Coronary artery (tissue), 2 donors: ENCODE data around the gene FAM221B.

ENCODE experiments used
- DNase-seq: peaks from one replicate; pipeline ENCODE4 v3.0.0-alpha.2; 2017; ENCODE audit warnings: low spot score
- H3K27ac ChIP-seq, 2 donors: fragments of 200-600 bp; sonication (generic); one replicate each; pipeline ENCODE4 v1.5.1; 2016 to 2019
- H3K4me3 ChIP-seq: fragments of 200-600 bp; sonication (generic); 2 replicates; pipeline ENCODE4 v1.5.1; 2016; ENCODE audit warnings: mild to moderate bottlenecking, moderate library complexity
- TF ChIP-seq, protein P1 (sequence below): fragments of 200-600 bp; sonication (generic); IDR thresholded peaks from one replicate; pipeline ENCODE4 v1.5.1; 2019; ENCODE audit warnings: antibody characterized with exemption

The FAM221B gene

DNA sequence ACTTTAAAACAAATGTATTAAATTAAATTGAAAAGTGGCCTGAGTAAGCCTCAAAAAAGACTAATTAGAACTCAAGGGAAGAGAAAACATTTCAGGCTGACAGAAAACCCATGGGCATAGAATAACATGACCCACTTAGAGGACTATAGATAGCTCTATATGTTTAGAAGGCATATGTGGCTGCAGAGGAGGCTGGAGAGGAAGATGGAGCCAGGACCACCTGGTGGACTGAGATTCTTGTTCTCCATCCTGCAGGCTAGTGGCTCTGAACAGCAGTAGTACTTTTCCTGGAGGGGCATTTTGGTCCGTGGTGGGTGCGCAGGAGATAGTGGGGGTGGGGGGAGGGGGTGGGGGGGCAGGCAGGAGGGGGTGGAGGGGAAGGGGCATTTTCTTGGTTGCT, 47.5 kb downstream of the FAM221B start:
- Histone ChIP-seq H3K4me3 (no peak overlapping the region), H3K27ac (no peak overlapping the region)
- no peak for DNase-seq
- TF ChIP-seq, protein P1, sequence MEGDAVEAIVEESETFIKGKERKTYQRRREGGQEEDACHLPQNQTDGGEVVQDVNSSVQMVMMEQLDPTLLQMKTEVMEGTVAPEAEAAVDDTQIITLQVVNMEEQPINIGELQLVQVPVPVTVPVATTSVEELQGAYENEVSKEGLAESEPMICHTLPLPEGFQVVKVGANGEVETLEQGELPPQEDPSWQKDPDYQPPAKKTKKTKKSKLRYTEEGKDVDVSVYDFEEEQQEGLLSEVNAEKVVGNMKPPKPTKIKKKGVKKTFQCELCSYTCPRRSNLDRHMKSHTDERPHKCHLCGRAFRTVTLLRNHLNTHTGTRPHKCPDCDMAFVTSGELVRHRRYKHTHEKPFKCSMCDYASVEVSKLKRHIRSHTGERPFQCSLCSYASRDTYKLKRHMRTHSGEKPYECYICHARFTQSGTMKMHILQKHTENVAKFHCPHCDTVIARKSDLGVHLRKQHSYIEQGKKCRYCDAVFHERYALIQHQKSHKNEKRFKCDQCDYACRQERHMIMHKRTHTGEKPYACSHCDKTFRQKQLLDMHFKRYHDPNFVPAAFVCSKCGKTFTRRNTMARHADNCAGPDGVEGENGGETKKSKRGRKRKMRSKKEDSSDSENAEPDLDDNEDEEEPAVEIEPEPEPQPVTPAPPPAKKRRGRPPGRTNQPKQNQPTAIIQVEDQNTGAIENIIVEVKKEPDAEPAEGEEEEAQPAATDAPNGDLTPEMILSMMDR = no peak

GRCh38 chr9:35778496-35778895, 50.0 kb downstream of the FAM221B start:
- no peak overlapping the region for H3K4me3 ChIP-seq
- no peak overlapping the region for H3K27ac ChIP-seq
- TF ChIP-seq, protein P1 = no peak
- DNase-seq = no peak

GRCh38 chr9:35776018-35776417, 52.5 kb downstream of the FAM221B start:
- Histone ChIP-seq H3K4me3 (no peak overlapping the region), H3K27ac (no peak overlapping the region)
- no peak for DNase-seq
- TF ChIP-seq, protein P1 = no peak

GRCh38 chr9:35774907-35775635, 53.5 kb downstream of the FAM221B start:
- H3K4me3 ChIP-seq = no peak overlapping the region
- no peak overlapping the region for H3K27ac ChIP-seq
- DNase-seq = no peak
- TF ChIP-seq, protein P1 = no peak

DNA sequence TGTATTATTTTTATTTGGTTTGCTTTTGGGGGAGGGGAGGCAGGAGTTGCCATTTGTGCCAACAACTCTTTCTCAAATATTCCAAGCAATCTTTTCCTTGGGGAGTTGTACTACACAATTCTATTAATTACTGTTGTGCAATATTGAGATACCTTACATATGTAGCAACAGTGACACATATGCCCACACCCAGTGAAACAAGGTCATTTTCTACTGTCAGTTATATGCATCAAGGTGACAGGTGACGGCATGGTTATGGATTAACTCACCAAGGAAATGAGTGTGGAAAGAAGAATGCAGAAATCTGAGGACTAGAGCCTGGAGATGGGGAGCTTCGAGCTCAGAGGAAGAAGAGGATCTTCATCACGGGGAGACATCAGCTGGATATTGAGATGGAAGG, 56.6 kb downstream of the FAM221B start:
- no peak overlapping the region for H3K27ac ChIP-seq
- no peak overlapping the region for H3K4me3 ChIP-seq
- no peak for DNase-seq
- TF ChIP-seq, protein P1 = no peak

DNA sequence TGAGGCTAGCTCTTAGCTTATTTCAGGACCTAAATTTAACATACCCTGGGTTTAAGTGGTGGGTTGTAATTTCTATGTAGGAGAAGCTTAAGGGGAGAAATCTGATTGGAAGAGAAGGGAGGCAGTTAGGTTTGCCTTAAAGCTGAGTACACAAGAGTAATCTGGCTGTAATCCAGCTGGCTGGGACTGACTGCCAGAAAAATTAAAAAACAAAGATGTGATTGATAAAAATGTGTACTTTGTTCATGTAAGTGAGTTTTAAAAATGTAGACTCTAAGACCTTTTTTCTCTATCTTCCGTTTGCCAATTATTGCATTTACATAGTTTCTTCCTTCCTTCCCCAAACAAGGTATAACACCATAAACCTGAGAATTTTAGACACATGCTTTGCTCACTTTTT, 57.0 kb downstream of the FAM221B start:
- no peak for DNase-seq
- TF ChIP-seq, protein P1 = no peak
- Histone ChIP-seq H3K4me3 (no peak overlapping the region), H3K27ac (peak overlapping the region; percentile 39 to 41)

GRCh38 chr9:35771075-35771433, 57.5 kb downstream of the FAM221B start:
- no peak for DNase-seq
- Histone ChIP-seq H3K27ac (peak overlapping the region; percentile 39 to 41), H3K4me3 (peak overlapping the region; percentile 29)
- TF ChIP-seq, protein P1 = no peak
